ENCODE results near the gene ABHD12B. TPM values are rescaled to one million over a fixed set of nuclear protein-coding genes. Genes with fewer than 3 reads are reported as not detected.

The ABHD12B gene, protein sequence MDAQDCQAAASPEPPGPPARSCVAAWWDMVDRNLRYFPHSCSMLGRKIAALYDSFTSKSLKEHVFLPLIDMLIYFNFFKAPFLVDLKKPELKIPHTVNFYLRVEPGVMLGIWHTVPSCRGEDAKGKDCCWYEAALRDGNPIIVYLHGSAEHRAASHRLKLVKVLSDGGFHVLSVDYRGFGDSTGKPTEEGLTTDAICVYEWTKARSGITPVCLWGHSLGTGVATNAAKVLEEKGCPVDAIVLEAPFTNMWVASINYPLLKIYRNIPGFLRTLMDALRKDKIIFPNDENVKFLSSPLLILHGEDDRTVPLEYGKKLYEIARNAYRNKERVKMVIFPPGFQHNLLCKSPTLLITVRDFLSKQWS
- total RNA-seq (2021) = 42.4 and 51.0 TPM in 2 replicates
- long read RNA-seq, partial matches to known transcripts = 3 of 3 reads
- long read RNA-seq, other reads (novel, unspliced or antisense) = 0 of 3 reads

DNA sequence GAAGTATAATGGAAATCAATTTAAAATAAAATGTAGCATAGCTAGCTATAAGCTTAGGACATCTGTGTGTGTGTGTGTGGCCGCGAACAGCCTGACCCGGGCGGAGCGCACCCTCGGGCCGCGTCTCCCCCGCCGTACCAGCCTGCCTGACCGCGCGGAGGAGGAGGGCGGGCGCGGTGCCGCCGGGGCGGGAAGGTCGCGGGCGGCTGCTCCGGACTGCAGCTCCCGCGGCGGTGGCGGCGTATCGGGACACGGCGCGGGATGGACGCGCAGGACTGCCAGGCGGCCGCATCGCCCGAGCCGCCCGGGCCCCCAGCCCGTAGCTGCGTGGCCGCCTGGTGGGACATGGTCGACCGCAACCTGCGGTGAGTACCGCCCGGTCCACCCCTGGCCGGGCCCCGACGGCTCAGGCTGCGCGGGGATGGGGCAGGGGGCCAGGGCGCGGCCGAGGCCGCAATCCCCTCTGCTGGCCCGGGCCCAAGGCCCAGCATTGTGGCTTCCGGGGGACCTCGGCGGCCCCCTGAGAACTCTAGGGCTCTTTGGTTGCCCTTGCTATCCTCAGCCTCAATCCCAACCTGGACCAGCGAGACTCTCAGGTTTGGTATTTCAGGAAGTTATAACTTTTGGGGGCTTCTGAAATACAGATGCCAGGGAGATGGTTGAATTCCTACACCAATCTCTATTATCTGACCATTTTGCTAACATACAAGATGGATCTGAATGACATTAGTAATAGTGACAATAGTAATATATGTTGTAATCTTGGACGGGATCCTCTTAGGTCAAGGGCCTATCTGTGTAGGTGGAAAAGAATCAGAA, at the start of gene ABHD12B:
TSS of gene ABHD12B (plus strand) at position 140 of the 819 bp plus-strand sequence. CDS start at position 262, 122 bp downstream.
- H3K27me3 ChIP-seq (ENCODE audit: insufficient read depth, low read length) = peaks cover 4% of the 10 kb centered on the region; the same call in 1 of the 2 replicates
- no peaks in the 10 kb centered on the region for H3K79me2 ChIP-seq (ENCODE audit: insufficient read depth, low read length)
- Mint-ChIP-seq H3K4me1 (peaks cover 11 to 19% of the 10 kb centered on the region in 2 experiments), H3K36me3 (ENCODE audit: insufficient read depth in 1 of 3, low read depth in 3 of 3) (no peaks in the 10 kb centered on the region), H3K27ac (no peak within 1 kb of the TSS; a peak in 1 of 7 replicates), H3K9me3 (no peaks in the 10 kb centered on the region), H3K4me3 (peak within 1 kb of the TSS; percentile 49 to 63), H3K27me3 (ENCODE audit: low read depth) (peaks cover 56% of the 10 kb centered on the region)
- no peak for DNase-seq
- H3K23me2 ChIP-seq (ENCODE audit: insufficient read length, low read depth, low read length, poor library complexity, severe bottlenecking) = peaks cover 3% of the 10 kb centered on the region
- H4K20me1 ChIP-seq (ENCODE audit: control insufficient read depth, insufficient read depth, insufficient read length) = no peaks in the 10 kb centered on the region
- no peak within 1 kb of the TSS for H2BK5ac ChIP-seq (ENCODE audit: insufficient read length, low read length)
- H2BK15ac ChIP-seq (ENCODE audit: low read depth, low read length) = no peak within 1 kb of the TSS
- H2BK120ac ChIP-seq (ENCODE audit: low read depth, low read length, poor library complexity, severe bottlenecking) = no peak within 1 kb of the TSS
- H3K14ac ChIP-seq (ENCODE audit: insufficient read depth, low read length) = peak within 1 kb of the TSS; percentile 72; the same call in 1 of the 2 replicates
- no peak within 1 kb of the TSS for H3K56ac ChIP-seq (ENCODE audit: insufficient read length, low read depth, low read length)
- H2AK5ac ChIP-seq (ENCODE audit: insufficient read length, low read length) = no peak within 1 kb of the TSS
- H2BK12ac ChIP-seq (ENCODE audit: insufficient read length, low read depth, low read length) = no peak within 1 kb of the TSS
- H3K18ac ChIP-seq (ENCODE audit: insufficient read length, low read depth, low read length) = no peak within 1 kb of the TSS
- H3K4me2 ChIP-seq (ENCODE audit: insufficient read depth, insufficient read length, low read length) = peak within 1 kb of the TSS; percentile 35
- no peak within 1 kb of the TSS for H4K5ac ChIP-seq (ENCODE audit: insufficient read length, low read depth, low read length)
- H2BK20ac ChIP-seq (ENCODE audit: low read depth, low read length, poor library complexity, severe bottlenecking) = no peak within 1 kb of the TSS
- no CpG with 5 or more reads among the region's 63 CpGs for WGBS (ENCODE audit: extremely low coverage, insufficient read length, low lambda C conversion rate)
- peaks cover 2% of the 10 kb centered on the region for H3K4me1 ChIP-seq (ENCODE audit: insufficient read depth, low read length)
- no peak within 1 kb of the TSS for H3K27ac ChIP-seq (ENCODE audit: insufficient read length, low read depth, low read length)
- H3K23ac ChIP-seq (ENCODE audit: insufficient read length, low read depth, low read length) = no peak within 1 kb of the TSS
- no peak within 1 kb of the TSS for H2AFZ ChIP-seq (ENCODE audit: low read length)
- H4K8ac ChIP-seq (replicated peaks; ENCODE audit: insufficient read length, low read depth, low read length) = no peak within 1 kb of the TSS
- H3K9me3 ChIP-seq (ENCODE audit: control insufficient read depth, low read depth, low read length) = no peaks in the 10 kb centered on the region
- no peak within 1 kb of the TSS for H4K91ac ChIP-seq (ENCODE audit: insufficient read length, low read depth, low read length)
- H3K79me1 ChIP-seq (ENCODE audit: insufficient read depth, low read depth, low read length, poor library complexity, severe bottlenecking) = no peaks in the 10 kb centered on the region
- TF ChIP-seq, protein P1, sequence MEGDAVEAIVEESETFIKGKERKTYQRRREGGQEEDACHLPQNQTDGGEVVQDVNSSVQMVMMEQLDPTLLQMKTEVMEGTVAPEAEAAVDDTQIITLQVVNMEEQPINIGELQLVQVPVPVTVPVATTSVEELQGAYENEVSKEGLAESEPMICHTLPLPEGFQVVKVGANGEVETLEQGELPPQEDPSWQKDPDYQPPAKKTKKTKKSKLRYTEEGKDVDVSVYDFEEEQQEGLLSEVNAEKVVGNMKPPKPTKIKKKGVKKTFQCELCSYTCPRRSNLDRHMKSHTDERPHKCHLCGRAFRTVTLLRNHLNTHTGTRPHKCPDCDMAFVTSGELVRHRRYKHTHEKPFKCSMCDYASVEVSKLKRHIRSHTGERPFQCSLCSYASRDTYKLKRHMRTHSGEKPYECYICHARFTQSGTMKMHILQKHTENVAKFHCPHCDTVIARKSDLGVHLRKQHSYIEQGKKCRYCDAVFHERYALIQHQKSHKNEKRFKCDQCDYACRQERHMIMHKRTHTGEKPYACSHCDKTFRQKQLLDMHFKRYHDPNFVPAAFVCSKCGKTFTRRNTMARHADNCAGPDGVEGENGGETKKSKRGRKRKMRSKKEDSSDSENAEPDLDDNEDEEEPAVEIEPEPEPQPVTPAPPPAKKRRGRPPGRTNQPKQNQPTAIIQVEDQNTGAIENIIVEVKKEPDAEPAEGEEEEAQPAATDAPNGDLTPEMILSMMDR (conservative IDR thresholded peaks at IDR 0.05) = no peak
- no peak within 1 kb of the TSS for H3K4ac ChIP-seq (ENCODE audit: low read depth, low read length)
- no peak within 1 kb of the TSS for H3T11ph ChIP-seq (ENCODE audit: low read length)
- no peak within 1 kb of the TSS for H3K9ac ChIP-seq (ENCODE audit: extremely low read depth, insufficient read length, low read length)

All from H9 (cell line).